ENCODE results near the gene CC2D2B.
"Not testable (repeated sequence)": the region's sequence is repeated elsewhere in the genome, so short reads cannot be mapped to it uniquely, and the experiment has no call there.

CC2D2B gene

GRCh38 chr10:95907456-95908253 lies at the start of gene CC2D2B:
CC2D2B (plus strand) TSS chr10:95907975; CDS start chr10:95911324, 3,349 bp downstream.
- peak; percentile 42 for DNase-seq

GRCh38 chr10:95860166-95860940 lies 47.4 kb upstream of the CC2D2B start:
- no peak for DNase-seq

GRCh38 chr10:95861386-95861785 lies 46.4 kb upstream of the CC2D2B start:
- no peak for DNase-seq

- no peak for DNase-seq
Measured at GRCh38 chr10:95864906-95865813, 42.6 kb upstream of the CC2D2B start.

GRCh38 chr10:95865814-95866466 lies 41.8 kb upstream of the CC2D2B start:
- no peak for DNase-seq

GRCh38 chr10:95866467-95866842 lies 41.3 kb upstream of the CC2D2B start:
- no peak for DNase-seq

- no peak for DNase-seq
Measured at GRCh38 chr10:95867866-95868265, 39.9 kb upstream of the CC2D2B start.

GRCh38 chr10:95872158-95872711 lies 35.5 kb upstream of the CC2D2B start:
- DNase-seq: no peak

- no peak for DNase-seq
Measured at GRCh38 chr10:95873139-95873538, 34.6 kb upstream of the CC2D2B start.

GRCh38 chr10:95873651-95874050 lies 34.1 kb upstream of the CC2D2B start:
- no peak for DNase-seq

GRCh38 chr10:95874783-95875182 lies 33.0 kb upstream of the CC2D2B start:
- DNase-seq: not testable (repeated sequence)

- no peak for DNase-seq
Measured at GRCh38 chr10:95876756-95877155, 31.0 kb upstream of the CC2D2B start.

GRCh38 chr10:95877881-95878280 lies 29.9 kb upstream of the CC2D2B start:
- no peak for DNase-seq

- no peak for DNase-seq
Measured at GRCh38 chr10:95880704-95881103, 27.1 kb upstream of the CC2D2B start.

- DNase-seq: no peak
Measured at GRCh38 chr10:95881316-95881715, 26.5 kb upstream of the CC2D2B start.

GRCh38 chr10:95889830-95890229 lies 17.9 kb upstream of the CC2D2B start:
- DNase-seq: no peak

GRCh38 chr10:95896071-95896850 lies 11.5 kb upstream of the CC2D2B start:
- DNase-seq: no peak

- DNase-seq: not testable (repeated sequence)
Measured at GRCh38 chr10:95905897-95906580, 1.7 kb upstream of the CC2D2B start.

GRCh38 chr10:95906677-95907455 lies 909 bp upstream of the CC2D2B start:
- peak; percentile 7 for DNase-seq

GRCh38 chr10:95908450-95908849 lies 675 bp downstream of the CC2D2B start:
- no peak for DNase-seq

Measured in activated T-cell treated with anti-CD3 and anti-CD28 coated beads for 4 hours (primary cell).